Raji (cell line): ENCODE results near the gene FOXJ3.

Experiments used
- POLR2A ChIP-seq: IDR thresholded peaks from 2 replicates; pipeline ENCODE4 v1.6.1; 2011; ENCODE audit warnings: low read depth, low read length, control low read depth; ENCODE audit not compliant: insufficient read depth

FOXJ3 gene

DNA sequence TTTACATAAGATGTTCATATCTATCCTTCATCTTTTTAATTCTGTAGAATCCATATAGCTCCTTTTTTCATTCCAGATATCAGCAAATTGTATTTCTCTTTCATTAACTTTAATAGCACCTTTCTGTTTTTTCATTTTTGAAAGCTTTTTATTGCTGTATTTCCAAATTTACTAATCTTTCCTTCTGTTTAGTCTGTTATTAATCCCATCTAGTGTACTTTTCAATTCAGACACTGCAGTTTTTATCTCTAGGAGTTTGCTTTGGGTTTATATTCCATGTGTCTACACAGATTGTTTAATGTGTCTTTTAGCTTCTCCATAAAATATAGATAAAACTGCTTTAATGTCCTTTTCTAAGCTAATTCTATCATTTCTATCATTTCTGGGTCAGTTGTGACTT is 133.0 kb downstream of the FOXJ3 start:
- no peak for TF ChIP-seq POLR2A

DNA sequence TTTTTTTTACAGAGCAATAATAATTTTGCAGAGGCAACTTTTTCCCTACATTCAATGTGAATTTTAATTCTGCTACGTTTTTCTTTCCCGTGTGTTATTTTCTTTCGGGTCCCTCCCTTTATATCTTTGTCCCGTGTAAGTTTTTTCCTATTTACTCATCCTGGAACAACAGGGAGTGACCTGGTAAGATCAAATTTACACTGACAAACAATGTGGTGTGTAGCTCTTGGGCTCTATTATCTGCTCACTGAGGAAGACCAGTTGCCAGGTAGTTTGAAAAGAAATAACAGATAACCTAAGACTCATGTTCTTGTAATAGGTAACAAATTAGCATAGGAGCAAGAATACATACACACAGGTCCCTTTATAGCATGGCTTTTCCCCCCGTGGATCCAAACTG is 136.8 kb downstream of the FOXJ3 start:
- no peak for TF ChIP-seq POLR2A

DNA sequence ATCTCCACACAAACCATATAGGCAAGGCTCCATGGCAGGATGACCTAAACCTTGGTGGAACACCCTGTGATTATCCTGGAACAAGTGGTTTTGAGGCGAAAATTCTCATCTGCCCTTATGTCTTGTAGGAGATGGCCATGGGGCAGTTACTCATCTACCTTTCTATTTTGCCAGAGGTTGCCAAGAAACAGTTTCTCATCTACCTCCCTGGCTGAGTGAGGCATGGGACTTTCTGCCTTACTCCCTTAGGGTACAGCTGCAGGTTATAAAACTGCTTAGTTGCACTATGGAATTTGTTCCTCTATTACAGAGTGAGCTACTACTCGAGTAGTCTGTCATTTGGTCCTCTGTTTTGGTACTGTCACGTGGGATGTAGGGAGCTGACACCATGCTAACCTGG is 139.2 kb downstream of the FOXJ3 start:
- TF ChIP-seq POLR2A, result no peak

DNA sequence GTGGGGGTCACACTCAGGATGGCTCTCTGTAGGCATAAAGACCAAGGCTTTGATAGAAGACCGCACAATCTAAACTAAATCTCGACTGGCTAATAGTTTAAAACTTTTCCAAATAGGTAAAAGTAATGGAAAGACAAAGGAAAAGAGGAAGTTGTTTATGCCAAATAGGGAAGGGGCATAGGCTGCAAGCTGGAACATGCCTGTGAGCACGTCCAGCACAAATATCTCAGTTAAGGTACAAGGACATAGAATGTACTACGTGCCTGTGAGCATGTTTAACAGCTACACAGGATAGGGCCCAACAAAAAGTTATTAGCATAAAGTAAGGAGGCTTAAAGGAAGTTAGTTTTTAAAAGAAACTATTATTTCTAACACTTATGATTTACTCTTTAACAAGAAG is 142.9 kb downstream of the FOXJ3 start:
- no peak for TF ChIP-seq POLR2A

DNA sequence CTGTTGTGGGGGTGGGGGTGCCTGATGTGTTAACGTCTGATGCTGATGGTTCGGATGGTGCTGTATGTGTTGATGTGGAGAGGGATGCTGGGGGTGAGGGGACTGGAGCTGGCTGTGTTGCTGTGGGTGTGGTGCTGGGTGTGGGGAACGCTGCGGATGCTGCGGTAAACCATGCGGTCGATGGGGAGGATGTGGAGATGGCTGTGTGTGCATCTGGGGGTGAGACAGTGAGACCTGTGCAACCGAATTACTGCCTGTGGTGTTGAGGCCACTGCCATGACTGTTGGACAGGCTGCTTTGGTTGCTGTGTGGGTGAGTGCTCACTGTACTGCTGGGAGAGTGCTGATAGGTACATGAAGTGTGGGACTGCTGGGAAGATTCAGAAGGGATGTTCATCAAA is 143.7 kb downstream of the FOXJ3 start:
- no peak for TF ChIP-seq POLR2A

DNA sequence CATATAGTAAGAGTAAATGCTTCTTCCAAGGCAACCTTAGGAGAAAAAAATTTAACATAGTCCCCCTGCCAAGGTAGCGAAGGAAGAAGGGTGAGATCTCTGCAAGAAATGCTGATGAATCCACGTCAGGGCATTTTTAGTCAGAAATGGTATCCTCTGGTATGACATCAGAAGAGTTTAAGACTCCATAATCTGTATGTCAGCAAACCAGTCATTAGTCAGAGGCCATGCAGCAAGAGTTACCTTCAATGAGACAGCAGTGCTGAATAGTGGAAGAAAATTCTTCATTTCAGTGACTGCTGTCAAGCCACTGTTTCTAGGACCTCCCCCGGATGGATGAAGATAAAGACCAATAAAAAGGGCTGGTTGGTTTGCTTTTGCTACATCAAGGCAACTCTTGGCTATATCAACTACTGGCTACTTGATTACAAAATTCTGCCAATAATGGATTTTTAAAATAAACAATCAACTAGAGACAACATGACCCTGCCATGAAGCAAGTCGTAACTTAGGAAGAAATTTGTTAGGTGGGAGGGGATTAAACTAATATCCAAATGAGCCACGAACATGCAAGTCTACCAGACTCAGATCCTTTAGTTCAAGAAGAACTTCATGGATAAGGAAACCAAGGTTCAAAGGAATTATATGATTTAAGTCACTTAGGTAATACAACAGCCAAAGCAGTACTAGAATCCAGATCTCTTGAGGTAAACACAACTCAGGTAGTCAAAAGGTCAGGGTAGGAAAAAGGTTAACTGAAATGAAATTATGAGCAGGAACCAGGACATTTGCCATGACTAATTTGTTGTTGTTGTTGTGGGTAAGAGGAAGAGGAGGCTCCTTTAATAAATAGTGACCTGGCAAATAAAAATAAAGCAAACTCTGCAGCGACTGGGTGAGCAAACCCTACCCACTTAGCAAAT is 144.8 kb downstream of the FOXJ3 start:
- no peak for TF ChIP-seq POLR2A

DNA sequence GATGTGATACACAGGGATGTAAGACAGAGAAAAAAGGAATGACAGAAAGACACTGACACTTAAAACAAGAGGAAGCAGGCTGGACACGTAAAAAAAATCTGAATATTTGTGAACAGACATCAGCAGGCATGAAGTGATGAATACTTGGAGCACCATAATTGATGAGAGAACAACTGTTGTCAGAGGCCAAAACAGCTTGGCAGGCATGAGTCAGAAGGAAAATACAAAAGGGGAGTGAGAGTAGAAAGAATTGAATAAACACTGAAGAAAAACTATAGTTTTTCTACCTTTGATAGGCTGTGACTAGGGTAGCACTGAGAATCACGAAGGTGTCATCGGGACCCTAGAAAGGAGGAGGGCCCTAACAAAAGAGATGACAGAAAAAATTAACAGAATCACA is 148.9 kb downstream of the FOXJ3 start:
- TF ChIP-seq POLR2A, result no peak

DNA sequence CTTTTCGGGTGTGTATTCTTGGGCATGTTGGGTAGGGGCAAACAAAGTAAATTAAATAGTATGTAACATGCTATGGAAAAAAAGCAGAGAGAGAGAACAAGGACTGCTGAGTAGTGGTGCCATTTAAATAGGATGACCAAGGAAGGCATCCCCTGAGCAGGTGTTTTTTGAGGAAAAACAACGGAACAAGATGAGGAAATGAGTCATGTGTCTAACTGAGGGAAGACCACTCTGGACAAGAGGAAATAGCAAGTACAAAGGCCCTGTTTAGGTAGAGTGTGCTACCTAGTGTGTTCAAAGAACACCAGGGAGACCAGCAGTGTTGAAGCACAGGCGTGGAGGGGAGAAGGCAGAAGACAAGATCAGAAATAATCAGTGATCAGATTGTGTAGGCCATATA is 150.4 kb downstream of the FOXJ3 start:
- no peak for TF ChIP-seq POLR2A

DNA sequence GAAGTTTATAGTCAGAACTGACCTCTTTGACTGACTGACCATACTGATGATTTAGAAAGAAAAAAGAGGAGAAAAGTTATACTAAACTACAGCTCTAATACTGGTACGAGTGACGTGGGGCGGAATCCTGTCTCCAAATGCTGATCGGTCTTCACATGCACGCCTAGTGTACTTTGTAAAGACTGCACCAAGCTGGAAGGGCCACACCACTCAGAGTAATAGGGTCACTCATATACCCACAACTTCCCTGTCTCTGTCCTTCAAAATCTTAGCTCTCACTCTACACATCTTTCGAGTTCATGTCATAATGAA is 151.1 kb downstream of the FOXJ3 start:
- TF ChIP-seq POLR2A, result no peak

DNA sequence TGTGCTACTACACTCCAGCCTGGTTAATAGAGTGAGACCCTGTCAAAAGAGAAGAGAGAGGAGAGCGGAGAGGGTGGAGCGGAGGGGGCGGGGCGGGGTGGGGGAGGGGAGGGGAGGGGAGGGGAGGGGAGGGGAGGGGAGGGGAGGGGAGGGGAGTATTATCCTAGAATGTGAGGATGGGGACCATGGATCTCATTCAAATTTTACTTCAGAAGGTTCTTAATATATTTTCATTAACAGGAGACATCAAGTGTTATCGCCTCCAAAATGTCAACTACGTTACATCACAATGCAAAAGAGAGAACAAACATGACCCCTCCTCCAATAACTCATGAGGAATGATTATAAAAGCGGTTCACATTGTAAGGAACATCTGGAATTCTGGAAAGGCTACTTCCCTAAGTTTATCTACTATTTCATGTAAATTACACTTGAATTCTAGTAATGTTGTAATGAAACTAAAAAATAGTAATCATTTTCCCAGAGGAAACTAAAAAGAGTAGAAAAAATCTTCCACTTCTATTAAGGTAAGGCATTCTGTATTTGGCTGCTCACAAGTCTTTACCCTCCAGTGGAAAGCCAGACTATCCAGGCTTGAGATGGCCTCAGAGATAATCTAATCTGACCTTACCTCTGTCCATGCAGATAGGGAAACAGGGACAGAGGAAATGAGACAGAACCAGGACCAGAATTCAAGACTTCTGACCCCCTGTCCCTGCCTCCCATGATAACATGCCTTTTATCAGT is 151.7 kb downstream of the FOXJ3 start:
- TF ChIP-seq POLR2A, result no peak

DNA sequence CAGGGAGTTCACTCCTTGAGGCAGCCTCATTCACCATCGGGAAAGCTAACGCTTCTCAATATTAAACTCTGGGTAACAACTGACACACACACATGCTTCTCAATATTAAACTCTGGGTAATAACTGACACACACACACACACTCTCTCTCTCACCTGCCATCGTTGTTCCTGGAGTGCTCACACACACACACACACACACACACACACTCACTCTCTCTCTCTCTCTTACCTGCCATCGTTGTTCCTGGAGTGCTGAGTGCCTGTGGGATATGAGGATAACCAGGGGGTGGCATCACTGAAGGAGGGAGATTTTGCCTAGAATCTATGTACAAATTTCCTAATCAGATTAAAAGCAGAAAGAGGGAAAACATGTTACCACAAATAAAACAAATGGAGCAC is 153.3 kb downstream of the FOXJ3 start:
- no peak for TF ChIP-seq POLR2A

DNA sequence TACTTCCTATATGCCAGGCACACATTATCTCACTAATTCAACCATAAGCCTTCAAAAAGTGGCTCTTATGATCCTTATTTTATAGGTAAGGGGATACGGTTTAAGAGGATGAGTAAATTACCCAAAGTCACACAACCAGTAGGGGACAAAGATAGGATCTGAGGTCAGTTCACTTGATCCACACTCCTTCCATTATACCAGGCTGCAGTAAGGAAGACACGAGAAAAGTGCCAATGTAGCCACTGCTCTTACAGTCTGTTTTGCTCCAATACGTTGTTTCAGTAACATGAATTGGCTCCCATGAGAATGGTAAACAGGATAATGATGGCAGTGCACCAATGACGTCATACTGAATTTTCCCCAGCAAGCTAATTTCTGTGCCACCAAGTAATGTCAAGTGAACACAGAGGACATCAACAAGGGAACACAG is 155.1 kb downstream of the FOXJ3 start:
- TF ChIP-seq POLR2A, result no peak

DNA sequence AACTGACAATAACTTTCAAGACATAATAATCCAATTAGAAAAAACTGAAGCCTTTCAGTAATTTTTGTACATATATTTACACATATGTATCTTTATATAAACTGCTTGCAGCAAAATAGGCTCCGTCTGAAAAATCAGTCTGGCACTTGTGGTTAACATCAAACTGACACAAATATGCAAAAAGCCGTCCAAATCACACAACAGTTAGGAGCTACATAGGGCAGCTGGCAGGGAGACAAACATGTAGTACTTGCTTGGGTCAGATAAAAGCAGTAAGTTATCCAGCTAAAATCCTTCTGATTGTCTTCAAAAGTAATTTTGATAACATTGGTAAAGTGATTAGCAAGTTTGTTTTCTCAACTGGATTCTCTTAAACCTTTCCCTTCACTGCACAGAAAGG is 155.8 kb downstream of the FOXJ3 start:
- no peak for TF ChIP-seq POLR2A

DNA sequence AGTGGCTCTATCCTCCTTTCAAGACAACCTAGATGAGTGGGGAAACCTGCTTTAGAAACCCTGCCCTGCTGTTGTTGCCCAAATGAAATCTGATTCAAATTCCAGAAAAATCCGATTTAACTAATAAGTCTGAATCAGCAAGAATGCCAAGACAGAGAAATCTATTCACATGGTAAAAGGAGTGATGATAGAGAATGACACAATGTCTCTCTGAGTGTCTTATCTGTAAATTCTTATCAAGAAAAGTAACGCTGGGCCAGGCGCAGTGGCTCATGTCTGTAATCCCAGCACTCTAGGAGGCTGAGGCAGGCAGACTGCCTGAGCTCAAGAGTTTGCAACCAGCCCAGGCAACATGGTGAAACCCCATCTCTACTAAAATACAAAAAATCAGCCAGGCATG is 156.8 kb downstream of the FOXJ3 start:
- no peak for TF ChIP-seq POLR2A

DNA sequence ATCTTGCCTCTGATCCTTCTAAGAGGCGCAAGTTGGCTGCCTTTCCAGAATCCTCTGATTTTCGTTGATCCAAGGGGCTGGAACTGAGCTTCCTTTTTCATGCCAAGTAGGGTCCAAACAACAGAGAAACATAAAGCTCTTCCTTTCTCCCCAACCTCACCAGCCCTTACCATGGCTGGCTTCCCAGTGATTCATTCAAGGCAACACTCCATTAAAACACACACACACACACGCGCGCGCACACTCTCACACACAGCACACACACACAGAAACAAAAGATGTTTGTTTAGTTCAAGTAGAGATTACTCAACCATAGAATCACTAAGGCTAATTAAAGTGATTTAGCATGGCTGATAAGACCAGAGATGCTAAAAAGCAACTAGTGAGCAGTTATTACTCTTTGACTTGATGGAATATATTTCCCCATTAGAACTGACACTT is 157.5 kb downstream of the FOXJ3 start:
- no peak for TF ChIP-seq POLR2A

DNA sequence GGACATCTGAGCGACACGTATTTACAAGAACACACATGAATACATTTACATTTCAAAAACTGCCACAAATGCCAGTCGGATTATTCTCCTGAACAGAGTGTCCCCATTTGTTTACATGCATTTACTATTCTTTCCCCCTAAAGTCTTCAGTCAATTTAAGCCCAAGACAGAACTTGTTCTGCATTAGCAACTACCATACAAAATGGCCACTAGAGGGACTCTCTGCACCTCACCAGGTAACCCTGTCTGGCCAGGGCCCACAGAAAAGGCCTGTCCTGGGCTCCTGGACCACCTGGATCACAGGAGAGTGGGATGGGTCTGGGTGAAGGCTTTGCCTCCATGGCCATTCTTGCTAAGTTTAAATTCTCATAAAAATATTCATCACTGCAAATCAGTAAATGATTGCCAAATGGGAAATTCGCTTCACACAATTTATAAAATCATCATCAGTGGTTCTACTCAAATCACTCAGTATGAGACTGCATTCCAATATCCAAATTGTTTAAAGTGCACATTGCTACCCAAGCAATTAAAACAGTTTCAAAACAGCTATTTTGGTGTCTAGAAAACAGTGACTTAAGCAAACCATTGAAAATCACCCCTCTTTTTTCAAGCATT is 158.0 kb downstream of the FOXJ3 start:
- no peak for TF ChIP-seq POLR2A

DNA sequence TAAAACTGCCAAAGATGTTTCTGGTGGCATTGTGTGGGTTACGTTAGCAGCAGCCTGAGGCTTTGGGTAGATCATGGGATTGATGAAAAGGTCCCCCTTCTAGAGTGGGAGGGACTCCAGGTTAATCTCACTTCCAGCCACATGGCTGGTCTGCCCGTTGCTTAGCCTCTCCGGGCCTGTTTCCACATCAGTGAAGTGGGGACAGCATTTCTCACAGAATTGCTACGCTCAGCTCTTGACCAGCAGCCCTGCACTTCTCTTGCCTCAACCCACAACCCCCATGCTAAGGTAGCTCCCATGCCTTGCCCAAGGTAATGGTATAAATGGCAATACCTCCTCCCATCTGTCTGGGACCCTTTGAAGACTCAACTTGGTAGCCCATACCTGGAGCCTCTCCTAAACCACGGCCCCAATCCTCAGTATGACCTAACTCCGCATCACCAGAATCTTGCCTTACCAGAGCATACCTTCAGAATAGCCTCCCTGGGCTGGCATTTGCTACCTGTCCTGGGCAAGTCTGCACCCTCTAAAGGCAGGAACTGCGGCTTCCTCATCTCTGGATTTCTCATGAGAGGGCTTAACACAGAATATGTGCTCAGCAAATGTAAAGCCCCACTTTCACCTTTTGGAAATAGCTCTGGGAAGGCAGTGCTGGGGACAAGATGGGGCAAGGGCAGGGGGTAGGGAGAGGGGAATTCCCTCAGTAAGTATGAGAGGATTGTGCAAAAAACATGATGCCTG is 159.6 kb downstream of the FOXJ3 start:
- TF ChIP-seq POLR2A, result no peak
